HTR-8/SVneo (cell line): ENCODE measurements around the gene TSC22D2.

Experiments
- DNase-seq: peaks from one replicate; pipeline ENCODE4 v3.0.0; 2011; ENCODE audit warnings: low spot score, mixed read lengths; ENCODE audit not compliant: insufficient read length
- FAIRE-seq: peaks from 2 replicates; lab custom pipeline; 2011; peaks lifted over from hg19 to GRCh38; lab: Jason Lieb, UNC

Gene TSC22D2

DNA sequence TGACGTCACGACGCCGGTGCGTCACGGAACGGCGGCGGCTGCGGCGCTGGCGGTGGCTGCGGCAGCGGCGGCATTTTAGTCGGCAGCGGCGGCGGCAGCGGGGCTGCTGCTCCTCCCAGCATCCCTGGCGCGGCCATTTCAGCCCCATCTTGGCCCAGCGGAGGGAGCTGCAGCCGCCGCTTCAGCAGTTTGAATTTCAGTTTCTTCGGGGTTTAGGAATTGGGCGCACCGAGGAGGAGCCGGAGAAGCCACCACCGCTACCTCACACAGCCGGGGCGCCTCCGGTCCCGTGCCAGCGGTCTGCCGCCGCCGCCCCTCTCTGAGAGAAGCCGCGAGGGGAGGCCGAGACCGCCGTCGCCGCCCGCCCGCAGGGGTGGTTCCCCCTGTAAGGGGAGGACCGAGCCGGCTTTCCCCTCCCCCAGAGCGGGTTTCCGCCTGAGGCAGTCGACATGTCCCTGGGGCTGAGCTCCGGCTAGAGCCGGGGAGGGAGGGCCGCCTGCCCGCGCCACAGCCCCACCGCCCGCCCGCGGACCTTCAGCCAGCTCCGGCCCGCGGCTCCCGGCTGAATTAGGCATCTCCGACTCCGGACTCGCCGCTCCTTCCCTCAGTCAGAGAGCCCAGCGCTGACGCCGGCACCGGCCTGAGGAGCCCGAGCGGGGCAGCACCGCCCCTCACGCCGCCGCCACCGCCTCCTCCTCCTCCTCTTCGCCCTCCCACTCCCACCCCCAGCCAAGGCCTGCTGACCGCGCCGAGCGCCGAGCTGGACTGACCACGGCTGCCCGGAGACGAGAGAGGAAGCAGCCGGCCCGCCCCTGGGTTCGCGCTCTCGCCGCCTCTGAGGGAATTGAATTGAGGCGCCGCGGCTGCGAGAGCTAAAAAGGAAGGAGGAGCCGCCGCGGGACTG lies at the start of gene TSC22D2:
TSC22D2 (plus strand) TSS at position 78 of the 904 bp plus-strand sequence. CDS start 1,053 bp downstream, outside the sequence.
- peak; percentile 76 for FAIRE-seq
- peak; percentile 77 for DNase-seq

DNA sequence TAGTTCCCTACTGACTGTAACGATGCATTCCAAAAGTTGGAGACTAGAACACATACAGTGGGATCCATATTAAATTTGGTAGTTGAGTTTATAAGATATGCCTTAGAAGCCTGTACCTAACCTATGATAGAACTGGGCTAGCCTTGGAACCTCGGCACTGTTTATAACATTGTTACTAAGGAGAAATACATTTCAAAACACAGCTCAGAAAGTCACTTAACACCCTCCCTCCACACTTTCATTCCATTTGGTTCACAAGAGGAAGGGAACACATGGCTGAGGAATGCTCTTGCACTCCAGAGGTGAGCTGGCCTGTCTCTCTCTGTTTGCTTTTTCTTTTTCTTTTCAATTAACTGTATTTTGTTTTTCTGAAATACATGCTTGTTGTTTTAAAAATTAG lies 48.7 kb upstream of the TSC22D2 start:
- DNase-seq (no peak), FAIRE-seq (no peak)

DNA sequence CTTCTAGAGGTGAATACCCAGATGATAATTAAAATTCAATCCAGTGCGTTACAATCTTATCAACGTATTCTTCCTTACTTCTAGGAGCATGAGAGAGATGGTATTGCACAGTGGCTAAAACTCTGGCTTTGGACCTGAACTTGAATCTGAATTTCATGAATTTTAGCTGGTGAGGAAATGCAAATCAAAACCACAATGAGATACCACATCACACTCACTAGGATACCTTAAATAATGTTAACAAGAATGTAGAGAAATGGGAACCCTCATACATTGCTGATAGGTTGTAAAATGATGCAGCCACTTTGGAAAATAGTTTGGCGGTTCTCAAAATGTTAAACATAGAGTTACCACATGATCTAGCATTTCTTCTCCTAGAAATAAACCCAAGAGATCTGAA lies 47.1 kb upstream of the TSC22D2 start:
- DNase-seq (no peak), FAIRE-seq (no peak)

DNA sequence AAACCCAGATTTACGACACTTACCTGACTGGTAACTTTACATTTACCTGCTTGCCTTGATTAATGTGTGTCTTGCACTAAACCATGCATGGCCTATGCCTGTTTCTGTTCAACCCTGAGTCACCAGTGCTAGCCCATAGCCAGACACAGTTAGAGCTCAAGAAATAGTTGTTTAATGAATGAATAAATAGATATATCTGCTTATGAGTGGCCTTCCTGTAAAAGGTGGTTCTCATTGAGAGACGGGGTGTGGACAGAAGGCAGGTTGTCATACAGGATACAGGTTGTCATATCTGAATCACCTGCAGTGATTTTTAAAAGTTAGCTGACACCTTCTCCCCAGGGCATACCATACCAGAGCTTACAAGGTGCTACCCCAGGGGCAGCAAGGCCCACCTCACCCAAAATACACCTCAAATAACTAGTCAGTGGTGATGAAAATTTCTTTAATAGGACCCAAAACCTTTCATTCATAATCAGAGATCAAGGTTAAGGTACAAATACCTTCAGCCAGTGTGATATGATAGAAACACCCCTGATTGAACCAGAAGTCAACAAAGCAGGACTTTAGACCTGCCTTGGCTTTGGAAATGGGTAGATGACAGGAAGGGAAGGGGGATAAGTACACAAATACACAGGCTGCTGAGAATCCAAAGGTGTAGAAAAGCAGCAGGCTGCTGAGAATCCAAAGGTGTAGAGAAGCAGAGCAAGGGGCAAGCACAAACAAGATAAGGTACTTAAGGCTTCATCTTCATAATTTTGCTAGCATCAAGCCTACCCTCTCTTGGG lies 45.4 kb upstream of the TSC22D2 start:
- FAIRE-seq (no peak), DNase-seq (no peak)

DNA sequence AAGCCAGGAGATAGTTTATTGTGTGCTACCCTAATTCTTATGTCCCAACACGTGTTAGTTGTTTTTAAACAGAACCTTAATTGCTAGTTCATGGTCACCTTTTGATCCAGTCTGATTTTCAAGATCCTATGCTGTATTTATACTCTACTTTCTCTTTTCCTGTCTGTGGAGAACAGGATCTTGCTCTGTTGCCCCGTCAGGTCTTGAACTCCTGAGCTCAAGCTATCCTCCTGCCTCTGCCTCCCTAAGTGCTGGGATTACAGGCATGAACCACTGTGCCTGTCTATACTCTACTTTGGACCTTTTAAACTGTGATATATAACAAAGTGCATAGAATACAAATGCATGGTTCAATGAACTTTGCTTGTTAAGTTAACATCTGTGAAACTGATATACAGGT lies 44.7 kb upstream of the TSC22D2 start:
- FAIRE-seq (no peak), DNase-seq (no peak)

DNA sequence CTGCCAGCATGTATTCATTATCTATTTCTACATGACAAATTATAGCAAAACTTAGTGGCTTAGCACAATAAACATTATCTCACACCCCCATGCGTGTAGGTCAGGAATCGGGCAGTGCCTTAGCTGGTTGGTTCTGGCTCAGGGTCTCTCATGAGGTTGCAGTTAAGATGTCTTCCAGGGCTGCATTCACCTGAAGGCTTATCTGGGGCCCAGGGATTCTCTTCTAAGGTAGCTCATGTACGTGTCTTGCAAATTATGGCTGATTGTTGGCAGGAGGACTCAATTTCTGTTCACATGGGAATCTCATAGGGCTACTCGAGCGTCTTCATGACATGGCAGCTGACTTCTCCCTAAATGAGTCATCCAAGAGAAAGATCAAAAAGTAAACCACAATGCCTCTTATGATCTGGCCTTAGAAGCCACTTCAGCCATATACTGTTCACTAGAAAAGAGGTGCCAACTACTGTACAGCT lies 42.9 kb upstream of the TSC22D2 start:
- no peak for FAIRE-seq
- DNase-seq: no peak

DNA sequence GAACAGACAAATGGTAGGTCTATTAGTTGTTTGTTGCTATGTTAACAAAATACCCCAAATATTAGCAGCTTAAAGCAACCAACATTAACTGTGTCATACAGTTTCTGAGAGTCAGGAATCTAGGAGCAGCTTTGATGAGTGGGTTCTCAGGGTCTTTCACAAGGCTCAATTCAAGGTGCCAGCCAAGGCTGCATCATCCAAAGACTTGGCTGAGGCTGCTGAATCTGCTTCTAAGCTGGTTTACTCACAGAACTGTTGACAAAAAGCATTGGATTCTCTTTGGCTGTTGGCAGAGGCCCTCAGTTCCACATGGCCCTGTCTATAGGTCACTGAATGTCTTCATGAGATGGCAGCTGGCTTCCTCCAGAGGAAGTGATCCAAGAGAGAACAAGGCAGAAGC lies 40.3 kb upstream of the TSC22D2 start:
- DNase-seq: no peak
- FAIRE-seq: no peak

DNA sequence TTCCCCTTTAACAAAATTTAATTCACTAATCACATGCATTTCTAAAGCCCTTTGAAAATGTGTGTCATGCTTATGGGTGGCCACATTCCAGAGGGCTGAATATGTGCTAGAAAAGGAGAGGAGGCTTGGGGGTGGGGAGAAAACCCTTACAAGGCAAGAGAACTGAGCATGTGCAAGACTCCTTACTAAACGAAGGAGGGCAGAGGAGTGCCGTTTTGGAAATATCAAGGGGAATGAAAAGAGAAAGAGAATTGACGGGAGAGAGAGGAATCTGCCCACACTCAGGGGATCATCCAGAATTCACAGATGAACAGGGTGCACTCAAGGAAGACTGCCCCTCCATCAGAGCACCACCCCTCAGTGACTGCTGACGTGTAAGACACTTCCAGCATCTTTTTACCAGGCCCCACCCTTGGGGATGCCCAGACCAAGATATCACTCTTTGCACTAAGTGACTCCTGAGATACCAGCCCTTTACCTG lies 37.9 kb upstream of the TSC22D2 start:
- DNase-seq (peak; percentile 72), FAIRE-seq (peak; percentile 62)

DNA sequence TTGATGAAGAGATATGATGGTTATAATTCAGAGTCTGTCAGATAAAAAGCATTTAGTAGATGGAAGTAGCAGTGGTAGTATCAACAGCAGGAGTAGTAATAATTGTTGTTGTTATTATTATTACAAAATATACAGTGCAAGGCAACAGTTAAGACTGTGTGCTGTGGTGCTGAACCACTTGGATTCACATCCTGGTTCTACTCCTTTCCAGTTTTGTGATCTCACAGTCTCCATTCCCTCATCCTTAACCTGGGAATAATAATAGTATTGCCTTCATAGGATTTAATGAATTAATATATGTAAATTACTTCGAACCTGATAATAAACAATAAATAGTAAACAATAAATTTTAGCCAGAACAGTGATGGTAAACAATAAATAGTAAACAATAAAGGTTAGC lies 37.1 kb upstream of the TSC22D2 start:
- DNase-seq (no peak), FAIRE-seq (no peak)

DNA sequence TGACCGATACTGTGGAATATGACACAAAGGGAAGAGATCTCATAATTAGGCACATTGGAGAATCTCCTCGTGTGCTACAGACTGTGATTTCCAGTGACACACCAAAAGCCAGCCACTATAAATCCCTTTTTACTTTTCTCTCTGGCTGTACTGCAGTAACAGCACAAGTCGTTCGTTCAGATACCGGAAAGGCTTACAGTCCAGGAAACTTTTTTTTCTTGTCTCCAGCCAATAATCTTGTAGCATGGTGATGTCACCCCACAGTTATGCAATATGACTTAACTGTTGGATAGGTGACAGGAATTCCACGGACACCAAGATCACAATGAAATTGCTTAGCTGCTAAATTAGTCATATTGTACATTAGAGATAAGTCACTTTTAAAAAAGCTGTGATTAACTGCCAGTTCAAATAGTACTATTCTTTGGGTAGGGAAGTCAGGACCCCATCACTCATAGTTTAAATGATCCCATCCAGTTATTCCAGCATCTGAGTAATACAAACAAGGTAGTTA lies 36.3 kb upstream of the TSC22D2 start:
- DNase-seq: peak; percentile 75
- peak; percentile 80 for FAIRE-seq

DNA sequence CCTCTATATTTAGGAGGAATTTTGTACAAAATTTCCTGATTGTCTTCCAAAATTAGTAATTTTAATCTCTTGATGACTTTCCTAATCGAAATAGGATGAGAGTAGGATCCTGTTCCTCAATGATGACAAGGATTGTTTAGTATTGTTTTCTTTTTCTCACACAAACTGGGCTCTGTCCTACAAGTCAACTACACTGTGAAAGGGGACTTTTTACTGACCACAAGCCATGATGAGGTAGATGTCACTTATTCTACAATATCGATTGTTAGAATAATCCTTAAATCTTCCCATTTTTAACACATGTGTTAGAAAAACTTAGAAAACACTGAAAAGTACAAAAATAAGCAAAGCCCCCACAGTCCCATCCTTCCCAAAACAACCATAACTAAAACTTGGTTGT lies 35.8 kb upstream of the TSC22D2 start:
- DNase-seq: no peak
- no peak for FAIRE-seq

DNA sequence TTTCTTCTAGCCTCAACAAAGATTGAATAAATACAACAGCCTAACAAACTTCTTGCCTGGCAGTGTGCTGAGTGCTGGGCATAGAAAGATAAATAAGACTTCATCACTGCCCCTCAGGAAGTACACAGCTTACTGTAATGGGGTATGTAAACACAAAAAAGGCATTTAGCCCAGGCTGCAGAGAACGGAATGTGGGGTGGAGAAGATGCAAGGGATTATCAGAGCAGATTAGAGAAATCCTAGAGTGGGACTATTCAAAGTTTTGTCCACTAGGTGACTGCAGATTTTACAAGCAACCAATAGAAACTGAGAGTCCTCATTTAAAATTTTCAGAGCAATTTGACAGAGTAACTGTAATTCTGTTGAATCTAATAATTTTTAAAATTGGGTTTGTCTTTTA lies 35.4 kb upstream of the TSC22D2 start:
- FAIRE-seq (no peak), DNase-seq (no peak)

DNA sequence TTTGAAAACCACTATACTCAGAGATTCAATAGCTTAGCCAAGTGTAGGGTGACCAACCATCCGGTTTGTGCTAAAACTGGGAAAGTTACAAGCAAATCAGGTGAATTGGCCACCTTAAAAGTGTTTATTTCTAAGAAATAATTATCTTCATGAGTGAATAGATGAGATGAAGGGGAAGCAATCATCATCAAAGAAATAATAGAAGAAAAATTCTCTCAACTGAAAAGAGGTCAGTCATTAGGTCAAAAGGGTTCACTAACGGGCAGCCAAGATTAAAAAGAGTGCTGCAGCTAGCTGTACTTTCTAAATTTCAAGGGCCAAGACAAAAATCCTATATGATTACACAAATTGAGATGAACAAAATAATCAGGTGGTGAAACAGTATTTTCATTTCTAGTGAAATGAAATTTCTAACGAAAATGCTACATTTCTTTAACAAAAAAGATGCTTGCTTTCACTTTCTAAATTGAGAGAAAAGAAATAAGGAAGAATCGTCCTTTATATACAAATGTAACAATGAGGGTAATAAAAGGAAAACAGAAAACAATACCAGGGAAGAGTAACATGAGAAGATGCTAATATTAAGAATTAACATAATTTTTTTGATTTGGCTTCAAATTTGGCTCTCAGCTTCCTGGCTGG lies 34.7 kb upstream of the TSC22D2 start:
- FAIRE-seq: no peak
- DNase-seq: no peak

DNA sequence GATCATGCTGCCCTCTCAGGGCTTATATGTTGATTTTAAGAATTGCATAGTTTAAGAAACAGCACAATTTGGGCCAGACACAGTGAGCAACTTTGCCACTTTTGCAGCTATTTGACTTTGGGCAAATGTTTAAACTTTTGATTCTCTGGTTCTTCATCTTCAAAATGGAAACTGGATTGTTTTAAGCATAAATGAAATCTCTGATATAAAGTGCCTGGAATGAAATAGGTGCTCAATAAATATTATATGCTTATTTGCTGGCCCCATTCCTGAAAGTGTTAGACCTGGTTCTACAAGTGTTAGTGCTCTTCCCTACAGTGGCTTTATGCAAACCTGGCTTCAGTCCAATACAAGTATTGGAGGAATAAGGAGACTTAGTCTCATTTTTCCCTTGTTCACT lies 33.1 kb upstream of the TSC22D2 start:
- DNase-seq: no peak
- no peak for FAIRE-seq

DNA sequence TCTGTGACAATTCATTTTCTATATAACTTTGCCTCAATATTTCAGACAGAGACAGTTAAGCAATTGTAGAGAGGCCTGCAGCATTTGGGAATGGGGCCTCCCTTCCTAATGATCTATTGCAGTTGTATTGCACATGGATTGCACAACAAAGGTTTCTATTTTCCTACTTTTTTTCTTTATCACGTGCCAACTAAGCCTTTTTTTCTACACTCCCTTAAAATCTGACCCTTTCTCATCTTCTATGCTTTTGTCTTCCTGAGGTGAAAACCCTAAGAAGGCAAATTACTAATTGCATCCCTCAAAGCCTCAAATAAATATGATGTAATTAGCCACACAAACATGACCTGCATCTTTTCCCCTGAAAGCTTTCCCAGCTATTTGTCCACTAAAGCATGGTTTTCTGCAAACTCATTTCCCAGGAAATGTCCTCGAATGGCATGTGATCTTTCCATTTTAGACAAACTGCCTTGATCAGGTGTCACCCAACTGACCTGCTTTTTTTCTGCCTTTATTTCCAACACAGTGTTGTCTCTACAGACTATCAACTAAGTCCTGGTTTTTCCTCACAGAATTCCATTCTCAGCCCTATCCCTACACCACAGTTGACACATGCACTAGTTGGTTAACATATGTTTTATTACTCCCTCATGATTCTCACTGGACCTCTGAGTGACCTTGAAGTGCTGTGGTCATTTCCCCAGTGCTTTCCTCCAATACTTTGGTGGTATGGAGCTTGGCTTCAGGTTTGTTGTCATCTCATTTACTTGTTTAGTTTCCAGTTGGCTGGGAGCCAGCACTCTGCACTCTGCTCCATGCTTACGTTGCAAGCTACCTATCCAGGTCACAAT lies 31.9 kb upstream of the TSC22D2 start:
- DNase-seq (no peak), FAIRE-seq (no peak)

DNA sequence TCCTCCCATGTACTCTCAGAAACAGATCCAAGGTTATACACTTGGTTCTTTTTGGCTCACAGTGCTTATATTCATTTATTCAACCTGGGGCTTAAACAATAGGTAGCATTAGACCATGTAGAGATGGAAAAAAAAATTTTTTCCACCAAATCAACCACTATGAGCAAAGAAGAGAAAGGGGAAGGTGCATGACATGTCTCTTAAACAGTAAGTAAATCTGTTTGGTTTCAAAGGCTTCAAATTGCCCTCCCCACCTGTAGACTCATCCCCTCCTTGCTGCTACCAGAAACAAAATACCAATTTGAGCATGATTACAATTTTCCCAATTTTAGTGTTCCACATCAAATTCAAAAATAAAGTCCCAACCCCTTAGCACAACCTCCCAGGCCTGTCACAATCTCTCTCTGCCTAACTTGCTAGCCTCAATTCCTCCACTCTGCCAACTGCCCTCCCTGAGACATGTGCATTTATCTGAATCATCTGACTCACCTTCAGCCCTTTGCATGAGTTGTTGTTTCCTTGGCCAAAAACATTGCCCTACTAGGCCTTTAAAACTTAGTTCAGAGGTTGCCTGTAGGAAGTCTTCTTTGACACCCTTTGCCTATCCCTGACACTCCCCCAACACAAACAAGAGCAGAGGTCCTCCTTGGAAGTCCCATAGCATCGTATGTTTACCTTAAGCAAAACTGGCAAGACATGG lies 30.3 kb upstream of the TSC22D2 start:
- FAIRE-seq: no peak
- DNase-seq: no peak

DNA sequence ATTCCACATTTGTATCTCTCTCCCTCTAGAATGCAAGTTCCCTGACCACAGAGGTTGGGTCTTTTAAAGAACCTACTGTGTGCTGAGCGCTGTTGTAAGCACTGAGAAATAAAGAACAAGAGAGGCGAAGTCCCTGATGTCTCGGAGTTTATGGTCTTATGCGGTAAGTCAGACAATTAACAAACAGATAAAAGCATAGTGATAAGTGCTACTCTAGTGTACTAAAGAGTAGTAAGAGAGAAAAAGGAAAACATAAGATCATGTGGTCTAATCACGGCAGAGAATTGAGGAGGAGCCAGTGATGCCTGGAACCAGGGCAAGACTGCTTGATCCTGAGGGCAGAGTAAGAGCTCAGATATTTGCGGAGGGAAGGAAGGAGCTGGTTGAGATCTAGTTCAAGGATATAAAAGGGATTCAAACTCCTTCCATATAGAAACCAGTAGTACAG lies 29.8 kb upstream of the TSC22D2 start:
- no peak for FAIRE-seq
- DNase-seq: no peak

DNA sequence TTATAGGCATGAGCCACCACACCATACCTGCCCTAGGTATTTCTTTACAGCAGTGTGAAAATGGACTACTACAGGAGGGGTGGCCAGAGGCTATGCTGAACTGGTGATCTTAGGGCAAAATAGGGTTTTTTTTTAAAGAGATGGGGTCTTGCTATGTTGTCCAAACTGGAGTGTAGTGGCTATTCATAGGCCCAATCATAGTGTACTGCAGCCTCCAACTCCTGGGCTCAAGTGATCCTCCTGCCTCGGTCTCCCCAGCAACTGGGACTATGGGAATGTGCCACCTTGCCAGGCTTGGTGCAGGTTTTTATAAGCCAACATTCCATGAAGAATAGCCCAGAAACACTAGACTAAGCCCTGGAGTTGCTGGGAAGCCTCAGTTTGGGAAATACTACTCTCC lies 28.6 kb upstream of the TSC22D2 start:
- FAIRE-seq: no peak
- DNase-seq: no peak
